AML-193 (cell line): Measurements from ENCODE around the gene BNIP1.
A peak's percentile ranks its signal among the peaks of the same experiment; 100 is the strongest.
"Not testable (repeated sequence)": the region's sequence is repeated elsewhere in the genome, so short reads cannot be mapped to it uniquely, and the experiment has no call there.

ENCODE experiments used
- DNase-seq, 2 experiments: peaks; one replicate each; lab custom pipeline; 2025; lab: John Stamatoyannopoulos, UW

Gene BNIP1, protein sequence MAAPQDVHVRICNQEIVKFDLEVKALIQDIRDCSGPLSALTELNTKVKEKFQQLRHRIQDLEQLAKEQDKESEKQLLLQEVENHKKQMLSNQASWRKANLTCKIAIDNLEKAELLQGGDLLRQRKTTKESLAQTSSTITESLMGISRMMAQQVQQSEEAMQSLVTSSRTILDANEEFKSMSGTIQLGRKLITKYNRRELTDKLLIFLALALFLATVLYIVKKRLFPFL

DNA sequence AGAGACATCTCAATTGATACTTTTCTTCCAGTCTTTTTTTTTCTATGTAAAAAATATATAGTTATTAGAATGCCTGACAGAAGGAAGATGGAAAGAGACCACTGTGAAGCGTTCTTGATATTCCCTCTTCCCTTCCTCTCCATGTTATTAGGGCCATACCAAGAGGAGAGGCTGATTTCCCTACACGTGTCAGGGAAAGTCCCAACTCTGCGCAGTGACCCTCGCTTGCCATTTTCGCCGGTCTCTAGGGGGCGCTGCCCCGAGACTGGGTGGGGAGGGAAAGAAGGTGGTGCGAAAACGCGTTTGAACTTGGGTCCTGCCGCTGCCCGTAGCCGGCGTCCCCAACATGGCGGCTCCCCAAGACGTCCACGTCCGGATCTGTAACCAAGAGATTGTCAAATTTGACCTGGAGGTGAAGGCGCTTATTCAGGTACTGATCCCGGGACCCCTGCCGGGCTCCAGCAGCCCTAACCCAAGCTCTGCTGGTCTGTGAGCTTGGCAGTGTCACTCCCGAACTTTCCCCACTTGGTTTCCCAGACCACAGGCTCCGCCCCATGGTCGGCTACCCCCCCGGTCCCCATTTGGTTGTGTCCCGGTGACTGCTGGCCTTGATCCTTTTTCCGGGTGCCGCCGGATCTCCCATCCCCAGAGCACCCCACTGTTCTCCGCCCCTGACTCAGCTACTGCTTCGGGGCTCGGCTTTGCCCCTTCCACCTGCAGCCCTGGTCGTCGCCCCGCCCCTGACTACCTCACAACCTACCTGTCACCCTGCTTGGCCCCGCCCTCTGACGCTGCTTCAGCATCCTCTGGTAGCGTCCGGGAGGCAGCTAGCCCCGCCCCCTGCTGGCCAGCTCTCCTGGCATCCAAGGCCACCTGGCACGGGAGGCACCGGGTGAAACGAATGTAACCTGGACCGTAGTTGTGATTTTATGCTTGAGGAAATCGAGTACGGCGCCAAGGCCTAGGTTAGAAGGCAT is at the start of gene BNIP1:
BNIP1 (plus strand) TSS at position 332 of the 977 bp plus-strand sequence; CDS start at position 347, 15 bp downstream.
- peak; percentile 82 to 90 for DNase-seq

DNA sequence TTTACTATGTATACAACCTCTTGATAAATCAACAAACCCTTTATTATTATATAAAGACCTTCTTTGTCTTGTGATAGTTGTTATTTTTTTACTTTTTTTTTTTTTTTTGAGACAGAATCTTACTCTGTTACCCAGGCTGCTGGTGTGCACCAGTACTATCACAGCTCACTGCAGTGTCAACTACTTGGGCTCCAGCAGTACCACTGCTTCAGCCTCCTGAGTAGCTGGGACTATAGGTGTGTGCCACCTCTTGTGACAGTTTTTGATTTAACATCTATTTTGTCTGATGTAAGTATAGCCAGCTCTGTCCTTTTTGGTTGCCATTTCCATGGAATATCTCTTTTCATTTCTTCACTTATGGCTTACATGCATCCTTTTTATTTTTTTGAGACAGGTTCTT is 45.5 kb upstream of the BNIP1 start:
- no peak for DNase-seq

DNA sequence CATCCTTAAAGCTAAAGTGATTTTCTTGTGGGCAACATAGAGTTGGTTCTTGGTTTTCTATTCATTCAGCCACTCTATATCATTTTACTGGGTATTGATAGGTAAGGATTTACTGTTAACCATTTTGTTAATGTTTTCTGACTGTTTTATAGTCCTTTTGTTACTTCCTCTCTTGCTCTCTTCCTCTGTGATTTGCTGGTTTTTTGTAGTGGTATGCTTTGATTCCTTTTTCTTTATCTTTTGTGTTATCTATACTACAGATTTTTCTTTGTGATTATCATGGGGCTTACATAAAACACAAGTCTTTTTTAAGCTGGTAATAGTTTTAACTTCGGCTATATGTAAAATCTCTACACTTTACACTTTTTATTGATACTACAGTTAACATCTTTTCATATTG is 44.9 kb upstream of the BNIP1 start:
- DNase-seq, result no peak

GRCh38 chr5:173101245-173101644 is 43.1 kb upstream of the BNIP1 start:
- no peak for DNase-seq

DNA sequence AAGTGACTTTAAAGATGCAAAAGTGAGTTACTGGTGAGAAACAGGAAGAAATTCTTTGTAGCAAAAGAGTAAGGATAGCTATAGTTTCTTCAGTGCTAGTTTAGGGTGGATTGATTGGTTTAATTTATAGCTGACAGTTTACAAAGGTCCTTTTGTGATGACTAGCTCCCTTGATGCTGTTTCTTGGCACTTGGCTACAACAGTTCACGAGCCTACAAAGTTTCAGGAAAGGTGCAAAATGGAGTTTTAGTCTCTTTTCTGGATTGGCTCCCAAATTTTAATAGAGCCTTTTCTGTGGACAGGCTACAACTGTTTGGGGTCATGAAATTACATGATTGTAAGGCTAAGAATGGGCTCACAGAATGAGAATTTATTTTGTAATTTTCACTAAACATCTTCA is 40.9 kb upstream of the BNIP1 start:
- DNase-seq, result no peak

DNA sequence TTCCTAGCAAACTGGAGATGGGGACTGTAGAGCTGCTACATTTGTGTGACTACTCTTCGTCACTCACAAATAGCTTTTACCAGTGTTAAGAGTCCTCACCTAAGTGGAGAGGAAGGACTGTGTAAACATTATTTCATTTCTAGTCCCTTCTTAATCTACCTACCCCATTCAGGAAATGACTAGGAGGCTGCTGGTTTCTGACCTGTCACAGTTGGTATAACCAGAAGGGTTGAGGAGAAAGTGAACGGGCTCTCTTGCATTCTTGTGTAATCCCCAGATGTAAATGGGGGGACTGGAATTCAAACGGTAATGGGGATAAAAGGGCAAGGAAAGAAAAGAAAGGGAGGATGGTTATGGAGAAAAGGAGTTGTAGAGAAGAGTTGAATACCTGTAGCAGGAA is 35.4 kb upstream of the BNIP1 start:
- DNase-seq, result no peak

- DNase-seq, result no peak
Measured at GRCh38 chr5:173114536-173114935, 29.8 kb upstream of the BNIP1 start.

- DNase-seq, result no peak
Measured at GRCh38 chr5:173119719-173120118, 24.6 kb upstream of the BNIP1 start.

DNA sequence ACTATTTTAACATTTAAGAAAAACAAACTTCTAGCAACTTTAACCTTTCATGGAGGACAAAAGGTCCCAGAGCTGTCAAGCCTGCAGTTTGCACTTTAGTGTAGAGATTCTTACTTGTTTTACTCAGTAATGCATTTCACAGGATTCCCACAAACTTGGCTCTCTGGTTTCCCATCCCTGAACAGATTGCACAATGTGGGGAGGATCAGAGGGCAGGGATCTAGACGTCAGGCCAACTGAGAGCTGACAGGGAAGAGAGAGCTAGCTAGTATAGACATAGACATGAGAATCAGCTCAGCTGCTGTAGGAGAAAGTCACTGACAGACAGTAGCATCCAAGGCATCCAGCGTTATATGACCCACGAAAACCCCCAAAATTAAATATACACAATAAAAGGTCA is 20.9 kb upstream of the BNIP1 start:
- DNase-seq, result no peak

DNA sequence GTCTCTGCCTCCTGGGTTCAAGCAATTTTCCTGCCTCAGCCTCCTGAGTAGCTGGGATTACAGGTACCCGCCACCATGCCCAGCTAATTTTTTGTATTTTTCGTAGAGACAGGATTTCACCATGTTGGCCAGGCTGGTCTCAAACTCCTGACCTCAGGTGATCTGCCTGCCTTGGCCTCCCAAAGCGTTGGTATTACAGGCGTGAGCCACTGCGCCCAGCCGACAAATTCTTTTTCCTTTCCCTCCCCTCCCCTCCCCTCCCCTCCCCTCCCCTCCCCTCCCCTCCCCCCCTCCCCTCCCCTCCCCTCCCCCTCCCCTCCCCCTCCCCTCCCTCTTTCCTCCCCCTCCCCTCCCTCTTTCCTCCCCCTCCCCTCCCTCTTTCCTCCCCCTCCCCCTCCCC is 12.2 kb upstream of the BNIP1 start:
- DNase-seq, result not testable (repeated sequence)

DNA sequence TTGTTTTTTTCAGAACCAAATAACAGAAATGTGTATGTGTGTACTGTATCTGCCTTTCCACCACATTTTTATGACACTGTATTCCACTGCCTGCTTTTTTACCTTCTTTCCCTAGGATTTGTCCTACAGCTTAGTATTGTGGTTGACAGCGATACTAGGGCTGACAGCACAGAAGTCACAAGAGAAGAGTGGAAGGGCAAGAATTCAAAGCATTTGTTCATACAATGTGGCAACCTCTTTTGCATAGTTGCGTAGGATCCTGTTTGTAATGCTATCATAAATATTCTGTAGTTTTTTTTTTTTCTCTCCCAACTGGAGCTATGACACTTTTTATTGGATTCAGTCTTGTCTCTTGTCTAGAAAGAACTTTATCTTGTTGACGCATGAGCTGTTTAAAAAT is 5.6 kb upstream of the BNIP1 start:
- no peak for DNase-seq

GRCh38 chr5:173139631-173140030 is 4.7 kb upstream of the BNIP1 start:
- DNase-seq, result no peak

- no peak for DNase-seq
Measured at GRCh38 chr5:173140769-173141168, 3.6 kb upstream of the BNIP1 start.

DNA sequence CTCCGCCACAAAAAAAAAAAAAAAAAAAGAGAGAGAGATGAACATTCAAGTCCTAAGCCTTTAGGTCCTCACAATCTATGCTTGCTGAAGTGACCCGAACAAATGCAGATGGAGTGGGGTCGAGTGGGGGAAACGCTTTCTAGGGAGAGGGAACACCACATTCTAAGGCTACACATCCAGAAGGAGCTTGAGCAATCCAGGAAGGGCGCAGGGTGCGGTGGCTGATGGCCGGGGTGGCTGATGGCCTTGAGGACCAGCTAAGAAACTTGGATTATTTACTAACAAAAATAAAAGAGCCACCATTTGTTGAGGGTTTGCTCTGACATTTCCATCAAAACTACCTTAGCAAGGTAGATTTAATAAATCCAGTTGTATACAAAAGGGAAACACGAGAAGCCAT is 764 bp upstream of the BNIP1 start:
- DNase-seq, result no peak

DNA sequence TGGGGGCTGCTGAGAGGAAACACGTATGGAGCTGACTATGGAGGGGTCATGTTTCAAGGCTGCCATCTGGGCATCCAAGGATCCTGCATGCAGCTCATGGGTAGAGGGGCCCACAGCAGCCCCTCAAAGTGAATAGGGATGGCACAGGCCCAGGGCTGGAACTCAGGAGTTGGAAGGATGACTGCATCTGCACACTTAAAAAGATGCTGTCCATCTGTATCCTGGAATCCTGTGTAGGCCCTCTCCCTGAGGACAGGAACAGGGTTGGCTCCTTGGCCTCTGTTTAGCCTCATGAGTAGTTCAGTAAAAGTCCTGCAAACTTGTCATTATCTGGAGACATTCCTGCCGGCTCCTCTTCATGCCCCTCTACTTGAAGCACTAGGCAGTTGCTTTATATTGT is 4.0 kb downstream of the BNIP1 start:
- no peak for DNase-seq

- no peak for DNase-seq
Measured at GRCh38 chr5:173152547-173152946, 8.2 kb downstream of the BNIP1 start.

DNA sequence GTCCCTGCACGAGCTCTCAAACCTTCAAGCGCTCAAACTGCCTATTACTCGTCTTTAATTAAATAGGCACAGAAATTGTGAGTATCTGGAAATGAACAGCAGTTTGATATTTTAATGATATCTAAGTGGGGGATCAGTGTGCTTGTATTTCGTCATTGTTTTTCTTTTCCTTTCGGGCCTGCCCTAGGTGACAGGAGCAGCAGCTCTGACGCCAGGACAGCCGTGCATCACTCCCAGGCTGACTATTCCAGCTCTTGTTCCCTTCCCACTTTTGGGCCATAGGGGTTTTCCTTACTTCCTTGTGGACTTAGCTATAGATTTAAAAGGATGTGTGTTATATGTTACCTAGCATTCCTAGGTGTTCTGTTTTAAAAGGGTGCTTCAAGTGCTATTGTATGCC is 9.5 kb downstream of the BNIP1 start:
- no peak for DNase-seq

- not testable (repeated sequence) for DNase-seq
Measured at GRCh38 chr5:173154619-173155018, 10.3 kb downstream of the BNIP1 start.

- no peak for DNase-seq
Measured at GRCh38 chr5:173155912-173156311, 11.6 kb downstream of the BNIP1 start.

DNA sequence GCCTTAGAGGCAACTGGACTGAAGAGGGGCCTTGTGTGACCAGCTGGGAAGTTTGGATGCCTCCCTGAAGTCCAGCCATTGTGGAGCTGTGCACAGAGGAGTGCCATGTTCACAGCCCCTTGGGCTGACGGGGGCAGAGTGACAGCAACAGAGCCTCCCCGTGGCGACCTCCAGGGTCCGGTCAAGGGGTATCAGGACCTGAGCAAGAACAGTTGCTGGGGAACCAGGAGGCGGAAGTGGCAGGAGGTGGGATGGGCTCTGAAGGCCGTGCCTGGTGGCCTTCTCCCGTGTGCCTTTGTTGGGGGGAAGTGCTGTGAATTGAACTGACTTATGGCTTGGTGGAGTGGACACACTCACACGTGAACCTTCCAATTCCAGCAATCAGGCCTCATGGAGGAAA is 14.0 kb downstream of the BNIP1 start:
- DNase-seq, result no peak

GRCh38 chr5:173159256-173159655 is 14.9 kb downstream of the BNIP1 start:
- no peak for DNase-seq

GRCh38 chr5:173161148-173161547 is 16.8 kb downstream of the BNIP1 start:
- DNase-seq, result no peak

DNA sequence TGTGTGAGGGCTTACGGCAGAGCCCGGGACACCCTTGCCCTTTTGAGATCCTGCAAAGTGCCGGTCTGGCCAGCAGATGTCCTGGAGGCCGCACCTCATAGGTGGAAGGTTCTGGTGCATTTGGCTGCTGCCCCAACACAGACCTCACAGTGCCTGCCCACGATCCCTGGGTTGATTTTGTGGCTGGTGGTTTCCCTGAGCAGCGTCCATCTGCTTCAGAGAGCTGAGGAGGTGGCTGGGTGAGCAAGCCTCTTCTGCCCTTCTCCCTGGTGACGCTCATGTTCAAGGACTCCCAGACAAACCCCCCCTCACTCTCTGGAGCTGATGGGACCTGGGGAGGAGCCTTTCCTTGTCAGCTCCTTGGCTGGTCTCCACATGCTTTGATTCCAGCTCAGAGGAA is 18.9 kb downstream of the BNIP1 start:
- no peak for DNase-seq
